Thyroid gland (tissue), 4 donors: ENCODE results near the gene RPH3AL.

ENCODE experiments used
- POLR2A ChIP-seq, 2 donors: fragments of 450-650 bp; IDR thresholded peaks; one replicate each; pipeline ENCODE4 v1.6.1; 2017; ENCODE audit warnings: antibody characterized with exemption in 2 of 2, mild to moderate bottlenecking in 2 of 2, moderate library complexity in 1 of 2
- TF ChIP-seq, protein P1 (sequence below), 6 experiments: fragments of 200-600 bp in 3 of 6; fragments of 450-650 bp in 3 of 6; sonication (generic) in 3 of 6; IDR thresholded peaks; one replicate each; pipeline ENCODE4 v1.5.1; 2016 to 2019; ENCODE audit warnings: antibody characterized with exemption in 6 of 6, mild to moderate bottlenecking in 2 of 6, inconsistent platforms in 1 of 6, moderate library complexity in 1 of 6

DNA sequence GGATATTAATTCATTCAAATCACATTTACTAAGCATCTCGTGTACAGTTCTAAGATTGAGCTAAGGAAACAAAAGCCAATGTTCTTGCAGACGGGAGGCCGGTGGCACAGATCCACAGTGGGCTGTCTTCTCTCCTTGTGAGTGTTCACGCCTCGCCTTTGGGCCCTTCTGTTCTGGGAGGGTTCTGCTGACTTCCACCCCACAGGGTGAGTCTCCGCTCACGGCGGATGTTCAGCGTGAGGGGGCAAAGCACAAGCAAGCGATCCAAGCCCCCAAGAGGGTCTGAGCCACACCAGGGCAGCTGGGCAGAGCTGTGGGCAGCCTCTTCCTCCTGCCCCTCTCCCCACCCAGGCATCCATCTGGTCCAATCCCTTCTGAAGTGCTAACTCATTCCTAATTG, 86.9 kb downstream of the RPH3AL start:
- no peak for TF ChIP-seq POLR2A (IDR thresholded peaks at IDR 0.05)
- TF ChIP-seq, protein P1, sequence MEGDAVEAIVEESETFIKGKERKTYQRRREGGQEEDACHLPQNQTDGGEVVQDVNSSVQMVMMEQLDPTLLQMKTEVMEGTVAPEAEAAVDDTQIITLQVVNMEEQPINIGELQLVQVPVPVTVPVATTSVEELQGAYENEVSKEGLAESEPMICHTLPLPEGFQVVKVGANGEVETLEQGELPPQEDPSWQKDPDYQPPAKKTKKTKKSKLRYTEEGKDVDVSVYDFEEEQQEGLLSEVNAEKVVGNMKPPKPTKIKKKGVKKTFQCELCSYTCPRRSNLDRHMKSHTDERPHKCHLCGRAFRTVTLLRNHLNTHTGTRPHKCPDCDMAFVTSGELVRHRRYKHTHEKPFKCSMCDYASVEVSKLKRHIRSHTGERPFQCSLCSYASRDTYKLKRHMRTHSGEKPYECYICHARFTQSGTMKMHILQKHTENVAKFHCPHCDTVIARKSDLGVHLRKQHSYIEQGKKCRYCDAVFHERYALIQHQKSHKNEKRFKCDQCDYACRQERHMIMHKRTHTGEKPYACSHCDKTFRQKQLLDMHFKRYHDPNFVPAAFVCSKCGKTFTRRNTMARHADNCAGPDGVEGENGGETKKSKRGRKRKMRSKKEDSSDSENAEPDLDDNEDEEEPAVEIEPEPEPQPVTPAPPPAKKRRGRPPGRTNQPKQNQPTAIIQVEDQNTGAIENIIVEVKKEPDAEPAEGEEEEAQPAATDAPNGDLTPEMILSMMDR (IDR thresholded peaks at IDR 0.05), result no peak
